HG02852 (cell line): ENCODE data around the gene TMA7.

Source experiments
- ATAC-seq: cut with Tn5 transposase; IDR thresholded peaks from one replicate; pipeline ENCODE4 v1.9.1; 2021; ENCODE audit warnings: mild to moderate bottlenecking, moderate library complexity; ENCODE audit not compliant: unreplicated experiment

The TMA7 gene

DNA sequence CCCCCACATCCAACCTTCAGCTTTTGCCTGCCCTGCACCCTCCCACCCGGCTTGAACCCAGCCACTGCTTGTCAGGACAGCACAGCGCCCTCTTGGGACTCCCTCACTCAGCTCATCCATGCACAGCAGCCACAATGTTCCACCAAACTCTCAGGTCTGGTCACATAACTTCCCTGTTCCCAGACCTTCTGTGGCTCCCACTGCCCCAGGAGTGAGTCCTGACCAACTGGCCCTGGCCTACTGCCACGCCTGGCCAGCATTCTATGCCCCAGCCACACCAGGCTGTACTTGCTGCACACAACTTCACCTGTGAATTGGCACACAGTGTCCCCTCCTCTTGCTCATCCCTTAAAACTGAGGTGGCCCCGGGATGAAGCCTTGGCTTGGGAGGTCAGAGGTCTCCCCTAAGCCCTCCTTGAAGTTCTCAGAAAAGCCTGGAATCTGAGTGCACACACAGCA is 31.2 kb upstream of the TMA7 start:
- no peak for ATAC-seq

DNA sequence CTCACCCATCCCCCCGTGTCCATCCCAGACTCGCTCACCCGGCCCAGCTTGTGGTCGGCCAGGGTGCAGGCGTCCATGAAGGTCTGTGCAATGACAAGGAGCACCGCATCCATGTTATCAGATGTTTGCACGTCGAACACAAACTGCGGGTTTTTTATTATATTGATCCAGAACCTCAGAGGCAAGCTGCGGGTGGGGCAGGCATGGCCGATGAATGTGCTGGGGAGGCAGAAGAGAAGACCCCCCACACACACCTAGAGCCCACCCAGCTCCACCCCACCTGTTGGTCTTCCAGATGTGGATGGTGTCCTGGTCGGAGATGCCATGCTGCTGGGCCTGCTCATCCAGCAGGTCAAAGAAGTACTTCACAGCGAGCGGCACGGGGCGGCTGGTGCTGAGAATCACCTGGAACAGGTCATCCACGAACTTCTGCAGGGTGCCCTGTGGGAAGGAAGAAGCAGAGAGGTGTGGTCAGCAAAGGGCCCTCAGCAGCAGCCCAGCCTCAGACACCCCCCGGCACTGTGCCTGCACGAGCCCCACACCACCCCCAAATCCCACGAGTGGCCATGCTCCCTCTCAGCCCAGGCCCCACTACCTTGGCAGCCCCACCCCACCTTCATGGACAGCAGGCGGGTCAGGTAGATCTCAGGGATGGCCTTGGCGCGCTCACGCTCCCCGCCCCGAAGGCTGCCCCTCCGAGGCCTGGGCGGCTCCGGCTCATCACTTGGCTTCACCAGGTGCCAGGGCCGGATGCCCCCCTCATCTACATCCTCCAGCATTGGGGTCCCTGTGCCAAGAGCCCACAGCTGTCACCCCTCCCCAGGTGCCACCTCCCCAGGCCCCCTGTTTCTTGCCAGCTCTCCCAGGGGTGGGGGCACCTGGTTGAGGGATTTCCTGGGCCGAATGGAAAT is 30.5 kb upstream of the TMA7 start:
- no peak for ATAC-seq

DNA sequence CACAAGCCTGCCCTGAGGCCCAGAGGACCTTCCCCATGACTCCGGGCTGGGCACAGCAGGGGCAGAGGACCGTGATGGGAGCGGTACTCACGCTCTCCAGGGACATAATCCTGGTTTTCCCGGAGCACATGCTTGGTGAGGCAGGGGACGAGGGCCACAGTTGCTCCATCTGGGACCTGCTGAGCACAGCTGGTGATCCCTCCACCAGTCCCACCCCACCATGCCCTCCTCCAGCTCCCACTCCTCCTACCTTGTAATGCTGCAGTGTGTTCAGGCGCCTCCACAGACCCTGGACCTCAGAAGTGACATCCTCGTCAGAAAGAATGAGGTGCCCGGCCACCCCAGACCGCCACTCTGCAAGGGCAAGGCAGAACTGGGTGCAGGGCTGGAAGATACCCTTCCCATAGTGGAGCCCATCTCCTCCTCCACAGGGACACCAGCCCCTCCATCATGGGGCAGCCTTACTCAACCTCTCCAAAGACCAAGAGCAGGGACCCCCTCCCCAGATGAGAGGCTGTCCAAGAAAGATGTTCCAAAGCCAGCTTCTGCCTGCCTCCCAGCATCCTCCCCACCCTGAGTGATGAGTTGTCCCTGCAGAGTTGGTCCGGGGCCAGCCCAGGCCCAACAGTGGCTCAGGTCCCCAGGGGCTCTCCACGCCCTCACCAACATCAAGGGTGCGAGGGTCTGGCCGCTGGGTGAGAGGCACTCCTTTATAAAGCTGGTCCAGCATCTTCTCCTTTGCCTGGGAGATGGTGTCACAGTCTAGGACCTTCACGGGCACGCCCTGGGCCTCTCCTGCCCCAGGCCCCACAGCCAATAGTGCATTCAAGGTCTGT is 29.6 kb upstream of the TMA7 start:
- no peak for ATAC-seq

DNA sequence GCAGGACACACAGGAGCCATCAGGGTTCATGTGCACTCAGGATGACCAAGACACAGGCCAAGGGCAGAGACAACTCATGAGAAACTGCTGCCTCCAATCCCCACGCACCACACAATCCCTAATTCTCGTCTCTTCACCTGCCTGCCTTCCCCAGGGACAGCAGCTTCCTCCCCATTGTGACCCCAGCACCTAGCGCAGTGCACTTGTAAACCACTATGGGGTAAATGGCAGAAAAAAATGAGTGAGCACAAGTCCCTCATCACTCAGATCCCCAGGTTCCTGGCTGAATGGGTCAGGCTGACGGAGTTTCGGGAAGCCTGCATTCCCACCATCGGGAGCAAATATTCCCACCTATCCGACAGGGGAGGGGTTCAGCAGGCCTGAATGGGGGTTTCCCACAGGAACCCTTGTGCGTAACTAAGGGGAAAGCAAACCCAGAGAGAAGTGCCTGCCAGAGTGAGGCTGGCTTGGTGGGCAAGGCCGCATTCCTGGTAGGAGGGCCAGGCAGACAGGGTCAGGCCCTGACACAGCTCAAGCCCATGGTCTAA is 28.9 kb upstream of the TMA7 start:
- no peak for ATAC-seq

DNA sequence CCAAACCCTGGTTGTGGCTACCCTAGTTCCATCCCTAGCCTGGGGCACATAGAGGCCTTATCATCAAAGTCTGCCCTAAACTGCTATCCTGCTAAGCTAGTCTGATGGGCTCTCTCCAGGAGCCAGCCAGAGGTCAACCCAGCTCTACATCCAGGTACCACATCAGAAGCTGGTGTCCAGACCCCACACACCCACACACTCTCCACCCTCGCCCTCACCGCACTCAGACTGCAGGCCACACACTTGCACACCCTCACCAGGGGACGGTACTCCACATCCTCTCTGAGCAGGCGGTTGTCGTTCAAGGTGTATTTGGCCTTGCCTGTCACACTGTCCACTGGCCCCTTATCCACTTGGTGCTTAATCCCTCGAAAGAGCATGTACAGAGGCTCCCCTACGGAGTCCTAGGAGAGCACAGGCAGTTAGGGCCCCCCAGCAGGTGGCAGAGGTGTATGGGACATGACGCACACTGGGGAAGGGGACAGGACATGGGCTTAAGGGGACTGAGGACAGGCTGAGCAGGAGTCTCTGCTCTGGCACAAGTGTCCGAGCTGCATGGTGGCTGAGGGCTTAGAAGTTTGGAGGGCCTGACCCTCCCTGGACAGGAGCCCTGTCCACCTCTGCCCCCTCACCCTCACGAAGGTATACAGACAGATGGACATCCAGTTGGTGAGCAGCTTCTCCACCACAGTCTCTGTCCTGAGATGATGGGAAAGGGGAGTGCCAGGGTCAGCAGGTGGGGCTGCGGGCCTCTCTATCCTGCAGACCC is 28.3 kb upstream of the TMA7 start:
- no peak for ATAC-seq

DNA sequence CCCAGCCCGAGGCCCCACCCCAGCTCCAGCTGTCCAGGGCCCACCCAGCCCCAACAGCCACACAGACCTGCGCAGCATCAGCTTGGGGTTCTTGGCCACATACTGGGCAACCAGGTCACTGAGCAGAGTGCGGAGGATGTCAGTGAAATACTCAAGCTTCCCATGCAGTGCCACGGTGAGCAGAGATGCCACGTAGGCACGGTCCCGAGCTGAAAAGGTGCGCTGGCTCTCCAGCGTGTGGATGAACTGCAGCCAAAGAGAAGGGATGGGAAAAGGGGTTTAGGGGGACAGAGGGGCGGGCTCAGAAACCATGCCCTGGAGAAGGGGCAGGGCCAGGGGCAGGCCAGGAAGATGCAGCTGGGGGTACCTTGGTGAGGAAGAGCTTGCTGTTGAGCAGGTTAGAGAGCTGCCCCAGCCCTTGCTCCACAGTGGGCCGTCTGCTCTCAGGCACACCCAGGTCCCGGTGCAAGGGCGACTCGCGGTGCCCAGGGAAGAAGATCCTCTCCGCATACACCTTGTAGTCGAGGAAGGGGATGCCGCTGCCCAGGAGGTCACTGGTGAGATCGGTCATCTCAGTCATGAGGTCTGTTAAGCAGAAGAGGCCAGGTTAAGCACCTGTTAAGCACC is 27.6 kb upstream of the TMA7 start:
- ATAC-seq, result no peak

DNA sequence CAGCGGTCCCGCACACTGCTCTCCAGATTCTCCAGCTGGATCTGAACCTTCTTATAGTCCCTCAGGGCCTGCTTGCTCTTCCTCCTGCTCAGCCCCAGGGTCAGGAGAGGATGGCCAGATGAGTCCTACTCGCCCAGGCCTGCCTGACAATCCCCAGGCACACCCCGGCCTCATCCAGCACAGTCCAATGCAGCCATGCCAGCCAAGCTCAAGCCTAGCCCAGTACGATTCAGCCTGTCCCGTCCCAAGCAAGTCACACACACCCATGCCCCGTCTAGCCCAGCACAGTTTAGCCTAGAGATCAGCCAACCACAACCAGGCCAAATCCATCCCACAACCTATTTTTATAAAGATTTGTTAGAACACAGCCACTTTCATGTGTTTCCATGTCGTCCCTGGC is 27.0 kb upstream of the TMA7 start:
- no peak for ATAC-seq

DNA sequence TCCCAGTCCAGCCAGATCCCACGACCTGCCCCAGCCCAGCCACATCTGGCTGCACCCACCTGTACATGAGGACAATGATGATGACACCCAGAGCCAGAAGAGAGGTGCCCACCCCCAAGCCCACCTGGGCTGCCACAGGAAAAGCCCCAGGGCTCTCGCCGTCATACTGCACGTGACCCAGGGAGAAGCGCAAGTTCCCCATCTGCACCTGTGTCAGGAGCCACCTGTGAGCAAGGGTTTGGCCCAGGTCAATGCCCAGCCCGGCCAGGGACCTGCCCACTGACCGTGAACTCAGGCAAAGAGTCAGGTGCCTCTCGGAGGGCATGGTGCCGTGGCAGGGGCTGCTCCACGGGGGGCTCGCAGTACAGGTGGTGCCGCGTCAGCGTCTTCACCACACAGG is 26.4 kb upstream of the TMA7 start:
- no peak for ATAC-seq

DNA sequence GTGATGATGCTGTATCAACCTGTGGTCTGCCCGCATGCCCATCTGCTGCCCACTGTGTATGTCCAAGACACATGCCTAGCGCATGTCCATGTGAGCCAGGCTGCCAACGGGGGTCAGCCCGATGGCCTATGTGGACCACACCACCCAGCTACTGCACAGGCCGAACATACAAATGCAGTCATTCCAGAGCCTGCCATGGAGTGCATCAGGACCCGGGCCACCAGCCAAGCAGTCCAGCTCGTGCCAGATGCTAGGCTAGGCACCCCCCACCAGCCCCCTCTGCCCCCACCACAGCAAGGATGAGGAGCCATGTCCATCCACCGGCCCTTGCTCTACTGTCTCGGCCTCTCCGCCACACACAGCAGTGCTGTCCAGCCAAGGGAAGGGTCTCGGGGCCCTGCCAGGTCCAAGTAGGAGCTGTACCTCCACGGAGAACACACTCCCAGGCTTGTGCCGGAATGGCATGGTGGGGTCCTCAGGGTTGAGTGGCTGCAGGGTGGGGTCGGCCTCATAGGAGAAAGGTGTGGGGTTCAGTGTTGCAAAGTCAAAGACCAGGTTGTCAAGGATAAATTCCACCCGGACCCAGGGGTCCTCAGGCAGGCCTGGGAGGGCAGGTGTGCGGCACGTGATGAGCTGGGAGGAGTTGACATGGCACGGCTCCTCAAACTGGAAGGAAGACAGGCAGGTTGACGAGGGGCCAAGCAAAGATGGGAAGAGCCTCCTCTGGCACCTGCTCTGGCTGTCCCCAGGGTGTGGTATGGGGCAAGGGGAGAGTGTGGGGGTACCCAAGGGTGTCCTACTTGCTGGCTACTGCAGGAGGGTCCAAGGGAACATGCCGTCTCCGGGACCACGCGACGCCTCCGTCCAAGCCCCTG is 25.4 kb upstream of the TMA7 start:
- no peak for ATAC-seq

DNA sequence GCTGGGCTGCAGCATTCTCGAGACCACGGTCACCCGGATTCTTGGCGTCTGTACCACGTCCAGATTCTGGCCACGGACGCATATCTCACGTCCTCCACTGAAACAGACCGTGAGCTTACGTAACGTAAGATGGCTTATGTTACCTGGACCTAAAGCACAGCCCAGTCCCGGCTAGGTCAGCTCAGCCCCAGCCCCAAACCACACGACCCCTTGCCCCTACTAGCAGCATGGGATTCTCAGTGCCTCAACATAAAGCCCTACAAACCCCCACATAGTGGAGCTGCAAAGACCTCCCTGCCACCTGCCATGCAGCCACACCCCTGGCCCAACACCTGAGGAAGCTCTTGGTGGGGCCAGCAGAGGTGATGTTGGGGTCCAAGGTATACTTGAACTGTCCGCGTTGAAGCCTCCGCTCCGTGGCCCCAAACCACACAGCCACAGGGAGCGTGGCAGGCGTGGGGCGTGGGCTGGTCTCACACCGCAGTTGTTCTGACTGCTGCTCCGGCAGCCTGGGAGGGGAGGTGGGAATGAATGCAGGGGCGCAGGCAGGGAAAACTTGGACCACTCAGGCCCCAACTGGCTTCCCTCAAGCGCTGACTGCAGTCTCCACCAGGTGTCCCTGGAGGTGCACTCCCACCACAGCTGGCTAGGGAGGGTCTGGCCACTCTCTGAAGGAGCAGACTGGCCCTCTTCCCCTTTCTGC is 24.7 kb upstream of the TMA7 start:
- no peak for ATAC-seq

DNA sequence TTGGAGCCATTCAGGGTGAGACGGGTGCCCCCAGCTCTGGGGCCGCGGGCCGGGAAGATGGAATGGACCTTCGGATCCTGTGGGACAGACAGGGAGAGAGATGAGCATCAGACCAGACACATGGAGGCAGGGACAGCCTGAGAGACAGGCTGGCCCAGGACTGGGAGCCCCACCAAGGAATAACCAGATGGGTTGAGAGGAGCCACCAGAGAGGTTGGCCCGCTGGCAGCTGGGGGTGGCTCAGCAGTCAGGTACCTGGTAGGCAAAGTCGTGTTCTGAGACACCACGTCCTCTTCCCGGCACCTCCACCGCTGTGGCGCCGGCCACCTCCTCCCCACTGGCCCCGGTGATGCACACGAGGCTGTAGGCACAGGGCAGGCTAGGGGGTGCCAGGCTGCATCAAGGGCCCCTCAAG is 24.0 kb upstream of the TMA7 start:
- ATAC-seq, result no peak

DNA sequence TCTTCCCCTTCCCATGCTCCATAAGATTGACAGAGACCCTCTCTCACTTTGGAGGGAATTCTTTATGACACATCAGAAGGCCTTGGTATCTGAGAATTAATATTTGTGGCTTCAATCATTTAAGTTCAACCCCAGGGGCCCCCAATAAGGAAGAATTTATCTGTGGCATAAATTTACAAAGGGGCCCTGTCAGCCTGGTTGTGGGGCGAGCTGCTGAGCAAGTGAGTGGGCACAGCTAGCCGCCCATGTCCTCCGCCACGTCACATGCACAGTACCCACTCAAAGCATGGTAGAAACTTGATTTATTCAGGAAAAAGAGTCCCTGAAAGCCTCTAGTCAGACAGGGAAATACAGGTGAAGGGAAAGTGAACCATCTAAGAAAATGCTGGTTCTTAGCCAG is 23.5 kb upstream of the TMA7 start:
- no peak for ATAC-seq

DNA sequence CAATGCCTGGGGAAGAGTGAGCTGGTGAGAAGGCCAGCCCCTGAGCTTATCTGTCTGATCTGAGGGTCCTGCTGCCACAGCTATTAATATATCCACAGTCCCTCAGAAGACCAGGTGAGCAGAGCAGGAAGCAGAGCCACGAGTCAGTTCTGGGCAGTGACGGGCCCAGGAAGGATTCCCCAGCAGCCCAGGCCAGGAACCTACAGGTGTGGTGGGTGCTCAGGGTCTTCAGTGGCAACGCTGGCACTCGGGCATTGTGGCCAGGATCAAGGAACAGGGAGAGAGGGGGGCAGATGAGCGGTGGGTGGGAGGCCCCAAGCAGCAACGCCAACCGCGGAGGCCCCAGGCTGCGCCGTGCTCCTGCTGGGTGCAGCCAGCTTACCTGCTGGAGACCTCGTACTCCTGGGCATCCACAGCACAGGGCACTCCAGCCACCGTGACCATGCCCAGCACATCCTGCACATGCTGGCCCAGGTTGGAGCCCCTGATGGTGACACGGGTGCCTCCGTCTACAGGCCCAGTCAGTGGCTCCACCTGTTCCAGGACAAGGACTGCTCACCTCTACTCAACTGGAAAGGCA is 22.4 kb upstream of the TMA7 start:
- ATAC-seq, result no peak

DNA sequence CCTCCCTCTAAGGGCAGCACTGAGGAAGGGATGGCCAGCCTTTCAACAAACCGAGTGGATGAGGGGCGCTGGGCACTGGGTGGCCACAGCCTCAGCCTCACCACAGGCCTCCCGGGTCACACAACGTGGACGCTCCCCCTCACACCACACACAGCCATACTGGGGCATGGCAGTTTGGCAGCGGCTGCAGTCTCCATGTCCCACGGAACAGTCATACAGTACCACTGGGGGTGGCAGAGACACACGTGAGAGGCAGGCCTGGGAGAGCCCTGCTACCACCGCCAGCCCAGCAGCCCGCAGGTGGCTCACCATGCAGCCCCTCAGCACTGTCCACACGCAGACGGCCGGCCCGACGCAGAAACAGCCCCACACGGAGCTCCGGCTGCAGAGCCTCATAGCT is 21.9 kb upstream of the TMA7 start:
- no peak for ATAC-seq

DNA sequence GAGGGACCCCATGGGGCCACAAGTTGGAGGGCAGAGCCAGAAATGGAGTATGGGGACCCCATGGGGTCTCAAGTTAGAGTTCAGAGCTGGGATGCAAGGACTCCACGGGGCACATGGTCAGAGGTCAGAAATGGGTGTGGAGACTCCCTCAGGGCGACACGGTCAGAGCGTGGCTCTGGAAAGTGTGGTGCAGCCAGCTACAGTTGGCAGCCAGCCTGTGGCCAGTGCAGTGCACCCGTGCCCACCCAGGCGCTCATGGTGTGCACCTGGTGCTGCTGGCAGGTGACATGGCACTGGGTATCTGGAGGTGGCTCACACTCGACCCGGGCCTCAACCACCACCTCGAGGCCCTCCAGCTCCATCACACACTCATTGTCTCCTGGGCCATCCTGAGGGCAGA is 21.4 kb upstream of the TMA7 start:
- no peak for ATAC-seq

DNA sequence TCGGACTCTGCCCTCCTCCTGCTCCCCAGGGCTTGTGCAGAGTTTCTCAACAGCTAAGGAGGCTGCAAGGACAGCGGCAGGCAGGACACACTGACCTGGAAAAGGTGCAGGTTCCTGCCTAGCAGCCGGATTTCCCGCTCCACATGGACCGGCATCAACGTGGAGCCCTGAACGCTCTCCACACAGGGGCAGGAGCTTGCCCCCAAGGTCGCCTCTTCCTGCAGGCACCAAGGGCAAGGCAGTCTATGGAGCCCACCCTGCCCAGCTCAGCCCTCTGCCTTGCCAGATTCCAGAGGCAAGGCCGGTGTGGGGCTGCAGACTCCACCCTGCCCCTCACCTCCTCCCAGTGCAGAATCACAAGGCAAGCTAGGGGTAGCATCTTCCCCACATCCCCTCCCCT is 20.9 kb upstream of the TMA7 start:
- no peak for ATAC-seq

DNA sequence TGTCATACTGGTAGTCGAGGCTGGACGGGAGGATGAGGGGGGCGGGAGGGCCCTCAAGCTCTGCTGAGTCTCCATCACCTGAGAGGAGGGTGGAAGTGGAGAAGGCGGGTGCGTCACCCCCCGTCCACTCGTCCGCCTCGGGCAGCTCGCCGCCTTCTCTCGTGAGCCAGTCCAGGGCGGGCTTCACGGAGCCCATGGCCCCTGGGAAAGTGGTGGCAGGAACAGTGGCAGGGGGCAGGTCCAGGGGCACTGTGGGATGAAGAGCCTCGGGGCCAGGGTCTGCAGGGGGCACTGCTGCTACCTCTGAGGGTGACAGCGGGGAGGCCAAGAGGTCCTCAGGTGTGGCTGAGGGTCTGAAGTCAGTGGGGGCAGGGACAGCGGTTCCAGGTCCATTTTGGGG is 20.5 kb upstream of the TMA7 start:
- ATAC-seq, result no peak

DNA sequence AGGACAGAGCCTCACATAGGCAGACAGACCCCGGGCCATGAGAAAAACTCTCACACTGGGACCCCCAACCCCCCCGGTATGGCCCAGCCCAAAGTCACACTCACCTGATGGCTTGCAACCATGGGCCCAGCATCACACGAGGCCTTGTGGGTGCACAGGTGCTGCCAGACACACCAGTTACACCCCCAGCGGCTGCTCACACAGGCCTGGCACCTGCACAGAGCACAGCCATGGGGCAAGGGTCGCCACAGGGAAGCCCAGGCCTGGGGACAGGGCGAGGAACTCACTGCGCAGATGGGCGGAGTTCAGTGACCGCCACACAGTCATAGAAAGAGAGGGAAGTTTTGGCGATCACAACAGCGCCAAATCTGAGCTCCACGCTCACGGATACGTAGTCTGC is 19.5 kb upstream of the TMA7 start:
- no peak for ATAC-seq

DNA sequence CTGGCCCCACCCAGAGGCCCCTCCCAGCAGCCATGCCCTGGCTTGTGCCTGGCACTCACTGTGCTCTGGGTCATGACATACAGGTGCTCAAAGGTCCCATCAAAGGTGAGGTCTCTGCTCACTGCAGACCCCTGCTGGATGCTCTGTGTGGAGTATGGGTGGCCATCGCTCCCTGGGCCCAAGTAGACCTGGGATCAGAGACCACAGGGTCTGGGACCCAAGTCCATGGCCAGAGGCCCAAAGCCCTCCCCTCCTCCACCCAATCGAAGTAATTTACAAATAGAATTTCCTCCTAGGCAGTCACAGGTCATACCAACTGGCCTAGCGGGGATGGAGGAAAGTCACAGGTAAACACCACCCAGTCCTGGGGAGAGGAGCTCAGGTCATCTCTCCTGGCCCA is 17.8 kb upstream of the TMA7 start:
- ATAC-seq, result no peak
